ENCODE results near the gene PDZD7. TPM values are rescaled to one million over a fixed set of nuclear protein-coding genes. Genes with fewer than 3 reads are reported as not detected.

The PDZD7 gene
- total and polyA plus RNA-seq, 9 of the 15 experiments (the other 6 are each of a cell fraction or from before 2014, with no cell fraction given): 0.04 to 0.24 (median 0.08) TPM; not detected in 3

GRCh38 chr10:101062232-101063049, 31.5 kb upstream of the PDZD7 start (continued):
- TF ChIP-seq FOXA3 (CRISPR knock-in tag; conservative IDR thresholded peaks at IDR 0.05 in 1 of 2, IDR thresholded peaks at IDR 0.05 in 1 of 2): no peak
- peak; percentile 93 for TF ChIP-seq CTCFL (IDR thresholded peaks at IDR 0.05; ENCODE audit: borderline replicate concordance, insufficient read depth, low read depth, low read length, poor library complexity, severe bottlenecking)
- no peak for TF ChIP-seq GTF2F1 (IDR thresholded peaks at IDR 0.05; ENCODE audit: low read depth, low read length)
- TF ChIP-seq SRSF3 (IDR thresholded peaks at IDR 0.05; ENCODE audit: insufficient read depth, low read length): no peak
- no peak for TF ChIP-seq CGGBP1 (CRISPR knock-in tag; IDR thresholded peaks at IDR 0.05)
- peak; percentile 94 for TF ChIP-seq ZNF592 (IDR thresholded peaks at IDR 0.05)
- TF ChIP-seq ZNF699 (CRISPR knock-in tag; IDR thresholded peaks at IDR 0.05; ENCODE audit: insufficient replicate concordance): no peak
- TF ChIP-seq CBX1 (IDR thresholded peaks at IDR 0.05; ENCODE audit: low read depth): peak; percentile 33; the same call in 1 of the 2 replicates
- no peak for TF ChIP-seq USF1 (CRISPR knock-in tag; IDR thresholded peaks at IDR 0.05)
- no peak for TF ChIP-seq ILF3 (IDR thresholded peaks at IDR 0.05; ENCODE audit: borderline replicate concordance)
- TF ChIP-seq RB1 (IDR thresholded peaks at IDR 0.05; ENCODE audit: low read depth): peak; percentile 69; the same call in 1 of the 2 replicates
- TF ChIP-seq BRCA1 (IDR thresholded peaks at IDR 0.05): no peak
- no peak for TF ChIP-seq BRCA1 (CRISPR knock-in tag; IDR thresholded peaks at IDR 0.05)
- no peak for TF ChIP-seq NFE2L1 (tag; IDR thresholded peaks at IDR 0.05; ENCODE audit: borderline replicate concordance, low read depth)
- TF ChIP-seq WHSC1 (IDR thresholded peaks at IDR 0.05; ENCODE audit: low read length): no peak
- peak; percentile 97 for TF ChIP-seq L3MBTL2 (IDR thresholded peaks at IDR 0.05)
- 0 out of 2 replicates have a peak, but pooled peaks have one; percentile 33 for TF ChIP-seq EP400 (IDR thresholded peaks at IDR 0.05)
- TF ChIP-seq ZNF740 (CRISPR knock-in tag; IDR thresholded peaks at IDR 0.05): no peak
- TF ChIP-seq ZNF740 (tag; IDR thresholded peaks at IDR 0.05): 0 out of 4 replicates have a peak, but pooled peaks of 1 of the 2 experiments have one; percentile 16
